HepG2 (cell line): ENCODE measurements around the gene HOXA5. TPM values are rescaled to one million over a fixed set of nuclear protein-coding genes. Genes with fewer than 3 reads are reported as not detected.

Experiments
- ATAC-seq: fragments of 200-7000 bp; cut with Tn5 transposase; 3 replicates; pipeline ENCODE4 v1.9.1; 2020; ENCODE audit warnings: mild to moderate bottlenecking, moderate library complexity
- BruUV-seq: library from RNA; stranded (reverse); fragments of 400-500 nt; replicated peaks from 2 replicates; lab custom pipeline; 2021; lab: Mats Ljungman, UMichigan
- CTCF ChIA-PET: fragments of 300-600 bp; formaldehyde crosslinking; extraction: SDS; loops from one replicate; lab custom pipeline; 2021; ENCODE audit warnings: low total read pairs, inconsistent platforms, low intra/inter-chr PET ratio; lab: Yijun Ruan, JAX
- POLR2A ChIA-PET: fragments of 350-600 bp; sonication (Branson Sonifier 250); formaldehyde crosslinking; loops from one replicate; lab custom pipeline; 2020; ENCODE audit warnings: antibody characterized with exemption, inconsistent platforms; lab: Yijun Ruan, JAX
- DNase-seq: peaks from one replicate; pipeline ENCODE4 v3.0.0-alpha.2; 2015; ENCODE audit warnings: low spot score
- FAIRE-seq: peaks from 3 replicates; lab custom pipeline; 2011; peaks lifted over from hg19 to GRCh38; lab: Jason Lieb, UNC
- H2AFZ ChIP-seq: one replicate; pipeline ENCODE4 v1.6.1; 2011; ENCODE audit warnings: low read length, inconsistent platforms
- H3K27ac ChIP-seq: fragments of 300-600 bp; 3 replicates; pipeline ENCODE4 v1.8.0; 2011; ENCODE audit warnings: mixed run types, mild to moderate bottlenecking, mixed read lengths, low read length, inconsistent platforms; ENCODE audit not compliant: insufficient read depth; ENCODE audit errors: extremely low read length
- H3K27me3 ChIP-seq, 2 experiments: fragments of 200-600 bp in 1 of 2; 2 replicates in 1 of 2; 3 replicates in 1 of 2; pipeline versions ENCODE4 v1.6.0 to v1.8.0; 2011; ENCODE audit warnings: low read length in 2 of 2, mild to moderate bottlenecking in 2 of 2, moderate library complexity in 2 of 2, inconsistent platforms in 1 of 2; ENCODE audit not compliant: insufficient read depth in 2 of 2, control insufficient read depth in 1 of 2
- H3K36me3 ChIP-seq, 2 experiments: fragments of 200-600 bp in 1 of 2; replicated peaks in 1 of 2; 2 replicates in 1 of 2; 3 replicates in 1 of 2; pipeline versions ENCODE4 v1.5.1 to v1.8.0; 2011; ENCODE audit warnings: low read length in 2 of 2, inconsistent platforms in 1 of 2; ENCODE audit not compliant: insufficient read depth in 2 of 2, control insufficient read depth in 1 of 2
- H3K4me1 ChIP-seq: 2 replicates; pipeline ENCODE4 v1.5.1; 2012; ENCODE audit warnings: low read length, inconsistent platforms; ENCODE audit not compliant: insufficient read depth
- H3K4me2 ChIP-seq: 2 replicates; pipeline ENCODE4 v1.6.0; 2011; ENCODE audit warnings: low read depth, low read length, inconsistent platforms
- H3K4me3 ChIP-seq, 3 experiments: fragments of 200-600 bp in 1 of 3; sonication (generic), shearing (Covaris generic) in 1 of 3; replicated peaks in 1 of 3; 2 replicates each; pipeline ENCODE4 v1.5.1; 2011 to 2016; ENCODE audit warnings: low read length in 3 of 3, inconsistent platforms in 2 of 3, low read depth in 2 of 3, mild to moderate bottlenecking in 2 of 3, control low read depth in 1 of 3, mixed read lengths in 1 of 3; ENCODE audit not compliant: insufficient read depth in 1 of 3
- H3K79me2 ChIP-seq: one replicate; pipeline ENCODE4 v1.6.1; 2011; ENCODE audit warnings: low read length, inconsistent platforms; ENCODE audit not compliant: insufficient read depth
- H3K9ac ChIP-seq: 2 replicates; pipeline ENCODE4 v1.6.0; 2011; ENCODE audit warnings: mild to moderate bottlenecking, low read depth, low read length, inconsistent platforms; ENCODE audit not compliant: insufficient read depth
- H3K9me3 ChIP-seq: 2 replicates; pipeline ENCODE4 v1.5.1; 2012; ENCODE audit warnings: mild to moderate bottlenecking, low read length
- H4K20me1 ChIP-seq: 2 replicates; pipeline ENCODE4 v1.6.0; 2011; ENCODE audit warnings: inconsistent platforms, mild to moderate bottlenecking, low read length, moderate library complexity; ENCODE audit not compliant: insufficient read depth
- CEBPB ChIP-seq: IDR thresholded peaks from 2 replicates; pipeline ENCODE4 v1.6.1; 2011; ENCODE audit warnings: low read depth, low read length, improper control_type of control experiment, borderline replicate concordance
- HNRNPLL ChIP-seq: fragments of 200-400 bp; formaldehyde crosslinking; IDR thresholded peaks from 2 replicates; pipeline ENCODE4 v1.6.1; 2017; ENCODE audit warnings: mild to moderate bottlenecking, low read depth, low read length; ENCODE audit not compliant: poor library complexity, severe bottlenecking
- MTA3 ChIP-seq: sonication (generic); formaldehyde crosslinking; IDR thresholded peaks from 2 replicates; pipeline ENCODE4 v1.4.0; 2020; ENCODE audit warnings: missing genetic modification reagents
- PAF1 ChIP-seq: IDR thresholded peaks from 2 replicates; pipeline ENCODE4 v1.6.1; 2016; ENCODE audit warnings: missing genetic modification reagents, missing compliant biosample characterization
- PHB2 ChIP-seq: fragments of 450-650 bp; IDR thresholded peaks from 2 replicates; pipeline ENCODE4 v1.6.1; 2018; ENCODE audit not compliant: partially characterized antibody
- XRCC5 ChIP-seq: fragments of 200-400 bp; formaldehyde crosslinking; optimal IDR thresholded peaks from 2 replicates; pipeline ENCODE3; 2017; ENCODE audit warnings: mild to moderate bottlenecking, low read length
- ZNF652 ChIP-seq: IDR thresholded peaks from 2 replicates; pipeline ENCODE4 v1.6.1; 2016; ENCODE audit warnings: low read depth, borderline replicate concordance
- ZNF7 ChIP-seq: IDR thresholded peaks from 2 replicates; pipeline ENCODE4 v1.6.1; 2016; ENCODE audit warnings: missing biosample characterization, missing genetic modification reagents
- WGBS: methylation state at CpG from one replicate; pipeline ENCODE4 v1.1.6; 2017; ENCODE audit warnings: low lambda C conversion rate; 5-methylcytosine and 5-hydroxymethylcytosine counted together
- in situ Hi-C: cut with HindIII; loops from 2 replicates; pipeline ENCODE4 v1.10.0; 2017; ENCODE audit warnings: low pct_unique_long_range_greater_than_20kb; ENCODE audit not compliant: extremely low pct_ligation_motif_present
- intact Hi-C: fragments of 100-400 bp; cut with micrococcal nuclease; formaldehyde crosslinking; loops from one replicate; pipeline ENCODE4 v1.10.0; 2022; ENCODE audit not compliant: unreplicated experiment
- polyA plus RNA-seq, 8 experiments: library from polyadenylated mRNA; depleted of rRNA in 3 of 8; stranded (reverse) in 7 of 8; unstranded in 1 of 8; fragments of >200 nt; fragmentation: Illumina TruSeq in 4 of 8; extraction: Trizol in 4 of 8; gene quantifications; 2 replicates each; pipeline versions ENCODE4 v1.2.1 to v1.2.3, GENCODE V29; 2011 to 2016; ENCODE audit warnings: low read depth in 4 of 8, missing spikeins in 1 of 8, mixed read lengths in 1 of 8; ENCODE audit not compliant: insufficient read depth in 1 of 8
- total RNA-seq, 5 experiments: library from RNA; depleted of rRNA; stranded (reverse); fragments of >200 nt; fragmentation: Illumina TruSeq; extraction: Trizol; gene quantifications; 2 replicates each; pipeline ENCODE4 v1.2.3, GENCODE V29; 2016; ENCODE audit warnings: low read depth in 1 of 5
- TF ChIP-seq, protein P1 (sequence below): sonication (generic); formaldehyde crosslinking; IDR thresholded peaks from 2 replicates; pipeline ENCODE4 v1.5.1; 2020; ENCODE audit warnings: mild to moderate bottlenecking, missing genetic modification reagents, moderate library complexity
- TF ChIP-seq, protein P2 (sequence below): sonication (generic); formaldehyde crosslinking; IDR thresholded peaks from 2 replicates; pipeline ENCODE4 v1.5.0; 2020; ENCODE audit warnings: missing genetic modification reagents, mild to moderate bottlenecking, borderline replicate concordance
- TF ChIP-seq, protein P3 (sequence below): sonication (generic); formaldehyde crosslinking; IDR thresholded peaks from 2 replicates; pipeline ENCODE4 v1.9.0; 2021; ENCODE audit warnings: mild to moderate bottlenecking, missing genetic modification reagents

HOXA5 gene
- total and polyA plus RNA-seq, 2 of the 13 experiments (the other 11 are each of a cell fraction or from before 2014, with no cell fraction given), result 3.2 to 3.6 TPM

DNA sequence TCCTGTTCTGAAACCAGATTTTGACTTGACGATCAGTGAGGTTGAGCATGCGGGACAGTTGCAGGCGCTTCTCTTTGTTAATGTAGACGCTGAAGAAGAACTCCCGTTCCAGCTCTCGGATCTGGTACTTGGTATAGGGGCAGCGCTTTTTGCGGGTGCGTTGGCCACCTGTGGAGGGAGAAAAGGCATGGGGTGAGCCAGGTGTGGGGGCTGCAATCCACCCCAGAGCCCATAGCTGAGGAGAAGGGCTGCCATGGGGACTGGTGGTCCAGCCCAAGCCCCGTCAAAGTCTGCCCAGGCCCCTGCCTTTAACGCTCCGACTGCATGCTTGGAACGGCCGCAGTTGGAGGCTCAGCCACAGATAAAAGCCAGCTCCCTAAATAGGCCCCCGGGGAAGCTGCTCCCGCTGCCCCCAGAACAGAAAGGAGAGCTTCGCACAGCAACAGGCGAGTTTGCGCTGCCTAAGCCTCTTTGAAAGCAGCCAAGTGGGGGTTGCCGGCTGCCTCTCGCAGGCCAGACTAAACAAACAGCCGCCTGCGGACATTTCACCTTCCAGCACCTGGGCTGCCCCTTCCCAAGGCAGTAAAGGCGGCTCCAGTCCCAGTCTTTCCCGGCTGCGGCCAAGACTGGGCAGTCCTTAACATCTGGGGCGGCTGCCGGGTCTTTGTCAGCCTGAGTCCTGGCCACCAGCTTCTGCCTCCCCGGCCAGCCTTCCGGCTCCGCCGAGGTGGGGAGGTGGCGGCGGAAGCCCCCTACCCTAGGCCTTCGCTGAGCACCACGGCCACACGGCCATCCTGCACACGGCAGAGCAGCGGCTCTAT is 39.6 kb upstream of the HOXA5 start:
- POLR2A ChIA-PET, result no interaction called here
- Histone ChIP-seq H2AFZ (no peak overlapping the region), H3K9me3 (no peaks in the 10 kb centered on the region), H3K79me2 (no peaks in the 10 kb centered on the region), H3K27me3 (peaks cover 28 to 93% of the 10 kb centered on the region in 2 experiments), H3K9ac (no peak overlapping the region), H3K36me3 (no peaks in the 10 kb centered on the region), H4K20me1 (peaks cover 6% of the 10 kb centered on the region; the same call in 1 of the 2 replicates), H3K4me1 (peaks cover 42% of the 10 kb centered on the region), H3K4me3 (peak overlapping the region in 2 of 3 experiments; percentile 64 to 67; a peak in 2 of 6 replicates), H3K27ac (no peak overlapping the region), H3K4me2 (peak overlapping the region; percentile 84)
- 34% methylated on average over 14 of the region's 39 CpGs for WGBS
- ATAC-seq (peak; percentile 16), DNase-seq (no peak), FAIRE-seq (no peak)
- no TSS peak for BruUV-seq
- CTCF ChIA-PET, result no interaction called here
- in situ Hi-C loops, result no loop called here
- intact Hi-C loops, result no loop called here
- TF ChIP-seq PHB2 (no peak), ZNF7 (CRISPR knock-in tag) (no peak), MTA3 (CRISPR knock-in tag) (no peak), PAF1 (CRISPR knock-in tag) (no peak), ZNF652 (CRISPR knock-in tag) (no peak), XRCC5 (peak; percentile 18), HNRNPLL (peak; percentile 8), CEBPB (no peak)
- TF ChIP-seq, protein P1, sequence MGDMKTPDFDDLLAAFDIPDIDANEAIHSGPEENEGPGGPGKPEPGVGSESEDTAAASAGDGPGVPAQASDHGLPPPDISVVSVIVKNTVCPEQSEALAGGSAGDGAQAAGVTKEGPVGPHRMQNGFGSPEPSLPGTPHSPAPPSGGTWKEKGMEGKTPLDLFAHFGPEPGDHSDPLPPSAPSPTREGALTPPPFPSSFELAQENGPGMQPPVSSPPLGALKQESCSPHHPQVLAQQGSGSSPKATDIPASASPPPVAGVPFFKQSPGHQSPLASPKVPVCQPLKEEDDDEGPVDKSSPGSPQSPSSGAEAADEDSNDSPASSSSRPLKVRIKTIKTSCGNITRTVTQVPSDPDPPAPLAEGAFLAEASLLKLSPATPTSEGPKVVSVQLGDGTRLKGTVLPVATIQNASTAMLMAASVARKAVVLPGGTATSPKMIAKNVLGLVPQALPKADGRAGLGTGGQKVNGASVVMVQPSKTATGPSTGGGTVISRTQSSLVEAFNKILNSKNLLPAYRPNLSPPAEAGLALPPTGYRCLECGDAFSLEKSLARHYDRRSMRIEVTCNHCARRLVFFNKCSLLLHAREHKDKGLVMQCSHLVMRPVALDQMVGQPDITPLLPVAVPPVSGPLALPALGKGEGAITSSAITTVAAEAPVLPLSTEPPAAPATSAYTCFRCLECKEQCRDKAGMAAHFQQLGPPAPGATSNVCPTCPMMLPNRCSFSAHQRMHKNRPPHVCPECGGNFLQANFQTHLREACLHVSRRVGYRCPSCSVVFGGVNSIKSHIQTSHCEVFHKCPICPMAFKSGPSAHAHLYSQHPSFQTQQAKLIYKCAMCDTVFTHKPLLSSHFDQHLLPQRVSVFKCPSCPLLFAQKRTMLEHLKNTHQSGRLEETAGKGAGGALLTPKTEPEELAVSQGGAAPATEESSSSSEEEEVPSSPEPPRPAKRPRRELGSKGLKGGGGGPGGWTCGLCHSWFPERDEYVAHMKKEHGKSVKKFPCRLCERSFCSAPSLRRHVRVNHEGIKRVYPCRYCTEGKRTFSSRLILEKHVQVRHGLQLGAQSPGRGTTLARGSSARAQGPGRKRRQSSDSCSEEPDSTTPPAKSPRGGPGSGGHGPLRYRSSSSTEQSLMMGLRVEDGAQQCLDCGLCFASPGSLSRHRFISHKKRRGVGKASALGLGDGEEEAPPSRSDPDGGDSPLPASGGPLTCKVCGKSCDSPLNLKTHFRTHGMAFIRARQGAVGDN, result 0 out of 2 replicates have a peak, but pooled peaks have one; percentile 12
- TF ChIP-seq, protein P2, sequence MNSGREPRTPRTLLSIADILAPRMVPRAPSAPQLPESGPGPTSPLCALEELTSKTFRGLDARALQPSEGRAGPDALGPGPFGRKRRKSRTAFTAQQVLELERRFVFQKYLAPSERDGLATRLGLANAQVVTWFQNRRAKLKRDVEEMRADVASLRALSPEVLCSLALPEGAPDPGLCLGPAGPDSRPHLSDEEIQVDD, result no peak
- TF ChIP-seq, protein P3, sequence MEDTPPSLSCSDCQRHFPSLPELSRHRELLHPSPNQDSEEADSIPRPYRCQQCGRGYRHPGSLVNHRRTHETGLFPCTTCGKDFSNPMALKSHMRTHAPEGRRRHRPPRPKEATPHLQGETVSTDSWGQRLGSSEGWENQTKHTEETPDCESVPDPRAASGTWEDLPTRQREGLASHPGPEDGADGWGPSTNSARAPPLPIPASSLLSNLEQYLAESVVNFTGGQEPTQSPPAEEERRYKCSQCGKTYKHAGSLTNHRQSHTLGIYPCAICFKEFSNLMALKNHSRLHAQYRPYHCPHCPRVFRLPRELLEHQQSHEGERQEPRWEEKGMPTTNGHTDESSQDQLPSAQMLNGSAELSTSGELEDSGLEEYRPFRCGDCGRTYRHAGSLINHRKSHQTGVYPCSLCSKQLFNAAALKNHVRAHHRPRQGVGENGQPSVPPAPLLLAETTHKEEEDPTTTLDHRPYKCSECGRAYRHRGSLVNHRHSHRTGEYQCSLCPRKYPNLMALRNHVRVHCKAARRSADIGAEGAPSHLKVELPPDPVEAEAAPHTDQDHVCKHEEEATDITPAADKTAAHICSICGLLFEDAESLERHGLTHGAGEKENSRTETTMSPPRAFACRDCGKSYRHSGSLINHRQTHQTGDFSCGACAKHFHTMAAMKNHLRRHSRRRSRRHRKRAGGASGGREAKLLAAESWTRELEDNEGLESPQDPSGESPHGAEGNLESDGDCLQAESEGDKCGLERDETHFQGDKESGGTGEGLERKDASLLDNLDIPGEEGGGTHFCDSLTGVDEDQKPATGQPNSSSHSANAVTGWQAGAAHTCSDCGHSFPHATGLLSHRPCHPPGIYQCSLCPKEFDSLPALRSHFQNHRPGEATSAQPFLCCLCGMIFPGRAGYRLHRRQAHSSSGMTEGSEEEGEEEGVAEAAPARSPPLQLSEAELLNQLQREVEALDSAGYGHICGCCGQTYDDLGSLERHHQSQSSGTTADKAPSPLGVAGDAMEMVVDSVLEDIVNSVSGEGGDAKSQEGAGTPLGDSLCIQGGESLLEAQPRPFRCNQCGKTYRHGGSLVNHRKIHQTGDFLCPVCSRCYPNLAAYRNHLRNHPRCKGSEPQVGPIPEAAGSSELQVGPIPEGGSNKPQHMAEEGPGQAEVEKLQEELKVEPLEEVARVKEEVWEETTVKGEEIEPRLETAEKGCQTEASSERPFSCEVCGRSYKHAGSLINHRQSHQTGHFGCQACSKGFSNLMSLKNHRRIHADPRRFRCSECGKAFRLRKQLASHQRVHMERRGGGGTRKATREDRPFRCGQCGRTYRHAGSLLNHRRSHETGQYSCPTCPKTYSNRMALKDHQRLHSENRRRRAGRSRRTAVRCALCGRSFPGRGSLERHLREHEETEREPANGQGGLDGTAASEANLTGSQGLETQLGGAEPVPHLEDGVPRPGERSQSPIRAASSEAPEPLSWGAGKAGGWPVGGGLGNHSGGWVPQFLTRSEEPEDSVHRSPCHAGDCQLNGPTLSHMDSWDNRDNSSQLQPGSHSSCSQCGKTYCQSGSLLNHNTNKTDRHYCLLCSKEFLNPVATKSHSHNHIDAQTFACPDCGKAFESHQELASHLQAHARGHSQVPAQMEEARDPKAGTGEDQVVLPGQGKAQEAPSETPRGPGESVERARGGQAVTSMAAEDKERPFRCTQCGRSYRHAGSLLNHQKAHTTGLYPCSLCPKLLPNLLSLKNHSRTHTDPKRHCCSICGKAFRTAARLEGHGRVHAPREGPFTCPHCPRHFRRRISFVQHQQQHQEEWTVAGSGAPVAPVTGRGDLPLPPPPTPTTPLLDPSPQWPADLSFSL (CRISPR knock-in tag), result no peak
